ENCODE results near the gene EML6.

Gene EML6

GRCh38 chr2:54936766-54937165 is 213.3 kb downstream of the EML6 start:
- Histone ChIP-seq H3K9me3 (ENCODE audit: low read length) (peaks cover 2% of the 10 kb centered on the region), H2AFZ (ENCODE audit: low read depth, low read length) (no peak overlapping the region), H3K36me3 (ENCODE audit: insufficient read depth, low read length) (no peaks in the 10 kb centered on the region), H3K4me3 (ENCODE audit: low read length) (no peak overlapping the region), H3K4me1 (ENCODE audit: insufficient read depth, low read length) (peaks cover 5% of the 10 kb centered on the region), H3K27me3 (ENCODE audit: insufficient read depth, low read length) (no peaks in the 10 kb centered on the region)

GRCh38 chr2:54939446-54940118 is 216.1 kb downstream of the EML6 start:
- Histone ChIP-seq H3K4me3 (ENCODE audit: low read length) (no peak overlapping the region), H3K27me3 (ENCODE audit: insufficient read depth, low read length) (no peaks in the 10 kb centered on the region), H2AFZ (ENCODE audit: low read depth, low read length) (no peak overlapping the region), H3K36me3 (ENCODE audit: insufficient read depth, low read length) (no peaks in the 10 kb centered on the region), H3K9me3 (ENCODE audit: low read length) (peaks cover 6% of the 10 kb centered on the region), H3K4me1 (ENCODE audit: insufficient read depth, low read length) (peaks cover 5% of the 10 kb centered on the region)

GRCh38 chr2:54940723-54941122 is 217.3 kb downstream of the EML6 start:
- peaks cover 6% of the 10 kb centered on the region for H3K9me3 ChIP-seq (ENCODE audit: low read length)
- H3K4me1 ChIP-seq (ENCODE audit: insufficient read depth, low read length): peaks cover 8% of the 10 kb centered on the region
- H3K36me3 ChIP-seq (ENCODE audit: insufficient read depth, low read length): no peaks in the 10 kb centered on the region
- no peaks in the 10 kb centered on the region for H3K27me3 ChIP-seq (ENCODE audit: insufficient read depth, low read length)
- no peak overlapping the region for H2AFZ ChIP-seq (ENCODE audit: low read depth, low read length)
- H3K4me3 ChIP-seq (ENCODE audit: low read length): no peak overlapping the region

GRCh38 chr2:54941248-54941984 is 218.0 kb downstream of the EML6 start:
- peaks cover 6% of the 10 kb centered on the region for H3K9me3 ChIP-seq (ENCODE audit: low read length)
- no peaks in the 10 kb centered on the region for H3K27me3 ChIP-seq (ENCODE audit: insufficient read depth, low read length)
- H3K4me3 ChIP-seq (ENCODE audit: low read length): no peak overlapping the region
- no peaks in the 10 kb centered on the region for H3K36me3 ChIP-seq (ENCODE audit: insufficient read depth, low read length)
- H2AFZ ChIP-seq (ENCODE audit: low read depth, low read length): no peak overlapping the region
- H3K4me1 ChIP-seq (ENCODE audit: insufficient read depth, low read length): peaks cover 8% of the 10 kb centered on the region

GRCh38 chr2:54942373-54942772 is 218.9 kb downstream of the EML6 start:
- Histone ChIP-seq H3K4me3 (ENCODE audit: low read length) (no peak overlapping the region), H3K4me1 (ENCODE audit: insufficient read depth, low read length) (peaks cover 12% of the 10 kb centered on the region), H3K27me3 (ENCODE audit: insufficient read depth, low read length) (no peaks in the 10 kb centered on the region), H3K9me3 (ENCODE audit: low read length) (peaks cover 6% of the 10 kb centered on the region), H3K36me3 (ENCODE audit: insufficient read depth, low read length) (no peaks in the 10 kb centered on the region), H2AFZ (ENCODE audit: low read depth, low read length) (no peak overlapping the region)

- Histone ChIP-seq H3K27me3 (ENCODE audit: insufficient read depth, low read length) (no peaks in the 10 kb centered on the region), H3K36me3 (ENCODE audit: insufficient read depth, low read length) (no peaks in the 10 kb centered on the region), H3K4me1 (ENCODE audit: insufficient read depth, low read length) (peaks cover 18% of the 10 kb centered on the region), H3K4me3 (ENCODE audit: low read length) (no peak overlapping the region), H2AFZ (ENCODE audit: low read depth, low read length) (no peak overlapping the region), H3K9me3 (ENCODE audit: low read length) (peaks cover 4% of the 10 kb centered on the region)
Observed at GRCh38 chr2:54944724-54945326, 221.4 kb downstream of the EML6 start.

- Histone ChIP-seq H3K9me3 (ENCODE audit: low read length) (peaks cover 4% of the 10 kb centered on the region), H3K36me3 (ENCODE audit: insufficient read depth, low read length) (no peaks in the 10 kb centered on the region), H3K4me3 (ENCODE audit: low read length) (no peak overlapping the region), H3K27me3 (ENCODE audit: insufficient read depth, low read length) (no peaks in the 10 kb centered on the region), H3K4me1 (ENCODE audit: insufficient read depth, low read length) (peaks cover 18% of the 10 kb centered on the region), H2AFZ (ENCODE audit: low read depth, low read length) (no peak overlapping the region)
Observed at GRCh38 chr2:54945391-54946219, 222.1 kb downstream of the EML6 start.

- peaks cover 15% of the 10 kb centered on the region for H3K4me1 ChIP-seq (ENCODE audit: insufficient read depth, low read length)
- H3K9me3 ChIP-seq (ENCODE audit: low read length): peaks cover 4% of the 10 kb centered on the region
- no peak overlapping the region for H2AFZ ChIP-seq (ENCODE audit: low read depth, low read length)
- no peak overlapping the region for H3K4me3 ChIP-seq (ENCODE audit: low read length)
- no peaks in the 10 kb centered on the region for H3K27me3 ChIP-seq (ENCODE audit: insufficient read depth, low read length)
- no peaks in the 10 kb centered on the region for H3K36me3 ChIP-seq (ENCODE audit: insufficient read depth, low read length)
Observed at GRCh38 chr2:54946220-54946805, 222.9 kb downstream of the EML6 start.

GRCh38 chr2:54947136-54947535 is 223.7 kb downstream of the EML6 start:
- Histone ChIP-seq H3K4me1 (ENCODE audit: insufficient read depth, low read length) (peaks cover 13% of the 10 kb centered on the region), H3K9me3 (ENCODE audit: low read length) (peaks cover 4% of the 10 kb centered on the region), H3K27me3 (ENCODE audit: insufficient read depth, low read length) (no peaks in the 10 kb centered on the region), H3K36me3 (ENCODE audit: insufficient read depth, low read length) (no peaks in the 10 kb centered on the region), H3K4me3 (ENCODE audit: low read length) (no peak overlapping the region), H2AFZ (ENCODE audit: low read depth, low read length) (no peak overlapping the region)

GRCh38 chr2:54947646-54948045 is 224.2 kb downstream of the EML6 start:
- H3K36me3 ChIP-seq (ENCODE audit: insufficient read depth, low read length): no peaks in the 10 kb centered on the region
- H3K9me3 ChIP-seq (ENCODE audit: low read length): peaks cover 4% of the 10 kb centered on the region
- no peak overlapping the region for H2AFZ ChIP-seq (ENCODE audit: low read depth, low read length)
- H3K4me3 ChIP-seq (ENCODE audit: low read length): no peak overlapping the region
- no peaks in the 10 kb centered on the region for H3K27me3 ChIP-seq (ENCODE audit: insufficient read depth, low read length)
- peaks cover 13% of the 10 kb centered on the region for H3K4me1 ChIP-seq (ENCODE audit: insufficient read depth, low read length)

- H3K27me3 ChIP-seq (ENCODE audit: insufficient read depth, low read length): no peaks in the 10 kb centered on the region
- H3K9me3 ChIP-seq (ENCODE audit: low read length): peaks cover under 1% of the 10 kb centered on the region
- no peaks in the 10 kb centered on the region for H3K36me3 ChIP-seq (ENCODE audit: insufficient read depth, low read length)
- no peak overlapping the region for H3K4me3 ChIP-seq (ENCODE audit: low read length)
- no peak overlapping the region for H2AFZ ChIP-seq (ENCODE audit: low read depth, low read length)
- H3K4me1 ChIP-seq (ENCODE audit: insufficient read depth, low read length): peaks cover 13% of the 10 kb centered on the region
Observed at GRCh38 chr2:54948120-54948519, 224.7 kb downstream of the EML6 start.

- no peaks in the 10 kb centered on the region for H3K36me3 ChIP-seq (ENCODE audit: insufficient read depth, low read length)
- no peaks in the 10 kb centered on the region for H3K27me3 ChIP-seq (ENCODE audit: insufficient read depth, low read length)
- no peaks in the 10 kb centered on the region for H3K9me3 ChIP-seq (ENCODE audit: low read length)
- H2AFZ ChIP-seq (ENCODE audit: low read depth, low read length): no peak overlapping the region
- H3K4me1 ChIP-seq (ENCODE audit: insufficient read depth, low read length): peaks cover 13% of the 10 kb centered on the region
- H3K4me3 ChIP-seq (ENCODE audit: low read length): no peak overlapping the region
Observed at GRCh38 chr2:54949431-54949830, 226.0 kb downstream of the EML6 start.

Data from neuron (in vitro differentiated cells).